K562 (cell line): ENCODE data around the gene KDF1. TPM values are rescaled to one million over a fixed set of nuclear protein-coding genes. Genes with fewer than 3 reads are reported as not detected.
A peak's percentile ranks its signal among the peaks of the same experiment; 100 is the strongest.

ENCODE experiments used
- BMI1 ChIP-seq: fragments of 150-350 bp; IDR thresholded peaks from 2 replicates; pipeline ENCODE4 v1.6.1; 2014; ENCODE audit warnings: low read length
- CBX8 ChIP-seq: fragments of 200-600 bp; sonication (generic); IDR thresholded peaks from 2 replicates; pipeline ENCODE4 v1.6.1; 2012; ENCODE audit warnings: borderline replicate concordance, mixed run types, low read depth, mild to moderate bottlenecking, moderate library complexity, mixed read lengths, low read length, control low read depth, inconsistent platforms; ENCODE audit not compliant: poor library complexity, severe bottlenecking; ENCODE audit errors: extremely low read depth
- CREB5 ChIP-seq: fragments of 250-450 bp; sonication (Bioruptor Pico); IDR thresholded peaks from 2 replicates; pipeline ENCODE4 v1.5.0; 2020; ENCODE audit warnings: mild to moderate bottlenecking
- CXXC5 ChIP-seq: fragments of 250-450 bp; sonication (Bioruptor Pico); IDR thresholded peaks from 2 replicates; pipeline ENCODE4 v1.8.0; 2022; ENCODE audit warnings: inconsistent platforms, mild to moderate bottlenecking, moderate library complexity
- FOXK2 ChIP-seq, 2 experiments: fragments of 450-650 bp; IDR thresholded peaks in 1 of 2; conservative IDR thresholded peaks in 1 of 2; 2 replicates each; pipeline ENCODE4 v1.6.1; 2016; ENCODE audit warnings: low read depth in 2 of 2, mild to moderate bottlenecking in 1 of 2
- IFI16 ChIP-seq: fragments of 250-450 bp; sonication (Bioruptor Pico); IDR thresholded peaks from 2 replicates; pipeline ENCODE4 v2.1.2; 2022; ENCODE audit warnings: mild to moderate bottlenecking, inconsistent platforms
- KLF1 ChIP-seq: fragments of 450-650 bp; IDR thresholded peaks from 2 replicates; pipeline ENCODE4 v1.6.1; 2016; ENCODE audit warnings: missing genetic modification characterization, missing compliant biosample characterization
- MAFK ChIP-seq: IDR thresholded peaks from 2 replicates; pipeline ENCODE4 v1.6.1; 2011; ENCODE audit warnings: low read length, improper control_type of control experiment
- MBD2 ChIP-seq: sonication (generic); IDR thresholded peaks from 2 replicates; pipeline ENCODE4 v1.6.1; 2016; ENCODE audit warnings: low read depth, borderline replicate concordance
- TAF1 ChIP-seq: IDR thresholded peaks from 2 replicates; pipeline ENCODE4 v1.6.1; 2011; ENCODE audit warnings: mild to moderate bottlenecking, low read length, moderate library complexity; ENCODE audit not compliant: insufficient read depth, control insufficient read depth, severe bottlenecking; ENCODE audit errors: extremely low read depth
- TAF9B ChIP-seq: fragments of 450-650 bp; IDR thresholded peaks from 2 replicates; pipeline ENCODE4 v1.6.1; 2018; ENCODE audit warnings: mild to moderate bottlenecking; ENCODE audit not compliant: partially characterized antibody
- TFAP4 ChIP-seq: sonication (generic); formaldehyde crosslinking; IDR thresholded peaks from 2 replicates; pipeline ENCODE4 v1.8.0; 2022; ENCODE audit warnings: missing genetic modification reagents, mild to moderate bottlenecking, moderate library complexity, borderline replicate concordance
- ZKSCAN8 ChIP-seq: fragments of 200-800 bp; sonication (Bioruptor generic); IDR thresholded peaks from 2 replicates; pipeline ENCODE4 v1.6.1; 2016; ENCODE audit warnings: missing genetic modification characterization, missing compliant biosample characterization
- ZNF197 ChIP-seq: fragments of 200-800 bp; sonication (Bioruptor generic); IDR thresholded peaks from 2 replicates; pipeline ENCODE4 v1.6.1; 2016; ENCODE audit warnings: low read depth, missing genetic modification characterization, missing compliant biosample characterization
- ZNF324 ChIP-seq: fragments of 250-450 bp; sonication (Bioruptor Pico); IDR thresholded peaks from 2 replicates; pipeline ENCODE4 v1.4.0; 2020; ENCODE audit warnings: mild to moderate bottlenecking
- ZNF695 ChIP-seq: fragments of 450-650 bp; formaldehyde crosslinking; IDR thresholded peaks from 2 replicates; pipeline ENCODE4 v1.4.0; 2020; ENCODE audit warnings: mild to moderate bottlenecking, moderate library complexity
- ZZZ3 ChIP-seq: fragments of 450-650 bp; IDR thresholded peaks from 2 replicates; pipeline ENCODE4 v1.6.1; 2016; ENCODE audit warnings: antibody characterized with exemption, mild to moderate bottlenecking, moderate library complexity
- polyA plus RNA-seq, 8 experiments: library from polyadenylated mRNA; depleted of rRNA in 4 of 8; stranded (reverse) in 5 of 8; unstranded in 3 of 8; fragments of >200 nt; fragmentation: Nextera tagmentation in 2 of 8; fragmentation: Illumina TruSeq in 1 of 8; extraction: Ambion mirVana in 2 of 8; extraction: Trizol in 1 of 8; gene quantifications; 2 replicates each; pipeline versions ENCODE4 v1.2.1 to v1.2.3, GENCODE V29; 2011 to 2014; ENCODE audit warnings: inconsistent platforms in 1 of 8, missing spikeins in 1 of 8
- total RNA-seq, 7 experiments: library from RNA; depleted of rRNA in 6 of 7; stranded (reverse); fragments of >200 nt in 6 of 7; fragmentation: Illumina TruSeq in 2 of 7; extraction: Trizol in 2 of 7; gene quantifications; 2 replicates each; pipeline versions ENCODE4 v1.2.1 to v1.2.3, GENCODE V29; 2011 to 2021; ENCODE audit warnings: low replicate concordance in 1 of 7
- TF ChIP-seq, protein P1 (sequence below): fragments of 450-650 bp; formaldehyde crosslinking; IDR thresholded peaks from 2 replicates; pipeline ENCODE4 v1.4.0; 2022; ENCODE audit warnings: mild to moderate bottlenecking, moderate library complexity
- TF ChIP-seq, protein P2 (sequence below): sonication (generic); formaldehyde crosslinking; IDR thresholded peaks from 2 replicates; pipeline ENCODE4 v1.4.0; 2020; ENCODE audit warnings: mild to moderate bottlenecking, missing genetic modification reagents
- TF ChIP-seq, protein P3 (sequence below): fragments of 450-650 bp; formaldehyde crosslinking; conservative IDR thresholded peaks from 2 replicates; pipeline ENCODE4 v1.4.0; 2022; ENCODE audit warnings: mild to moderate bottlenecking, missing genetic modification characterization

KDF1 gene
- total and polyA plus RNA-seq, 9 of the 15 experiments (the other 6 are each of a cell fraction or from before 2014, with no cell fraction given), result 0.38 to 1.9 (median 0.83) TPM

DNA sequence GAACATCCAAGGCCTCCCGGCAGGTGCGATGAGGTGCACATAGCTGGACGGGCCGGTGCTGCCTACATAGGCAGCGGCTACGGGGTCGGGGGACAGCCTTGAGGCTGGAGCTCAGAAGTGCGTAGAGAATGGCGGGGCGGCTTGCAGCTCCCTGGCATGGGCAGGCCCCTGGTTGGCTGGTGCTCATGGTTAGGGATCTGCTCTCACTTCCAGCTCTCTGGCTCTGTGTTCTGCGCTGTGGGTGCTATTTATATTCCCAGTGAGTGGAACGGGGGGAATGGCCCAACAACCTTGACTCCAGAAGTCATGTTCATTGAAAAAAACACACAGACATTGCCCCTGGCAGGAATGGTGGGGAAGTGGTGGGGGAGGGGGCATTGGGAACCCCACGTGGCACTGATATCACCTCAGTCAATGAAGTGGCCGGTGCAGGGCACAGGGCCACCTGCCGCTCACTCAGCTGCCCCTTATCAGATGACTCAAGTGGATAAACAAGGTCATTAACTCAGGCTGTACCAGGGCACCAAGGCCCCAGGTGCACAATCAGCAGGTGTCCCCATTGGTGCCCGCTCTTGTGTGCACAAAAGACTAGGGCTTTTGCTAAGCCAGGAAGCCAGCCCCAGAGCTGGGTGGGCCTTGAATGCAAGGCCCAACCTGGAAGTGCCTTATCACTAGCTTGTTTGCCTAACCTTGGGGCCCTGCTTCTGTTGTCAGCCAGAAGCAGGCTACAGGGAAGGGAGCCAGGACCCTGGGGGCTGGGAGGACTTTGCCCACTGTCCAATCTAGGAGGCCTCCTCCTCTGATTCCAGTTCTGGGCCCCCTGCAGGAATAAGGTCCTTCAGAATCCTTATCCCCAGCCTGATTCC lies 46.3 kb downstream of the KDF1 start, which contains the start of gene NR0B2 (continued):
- TF ChIP-seq, protein P1, sequence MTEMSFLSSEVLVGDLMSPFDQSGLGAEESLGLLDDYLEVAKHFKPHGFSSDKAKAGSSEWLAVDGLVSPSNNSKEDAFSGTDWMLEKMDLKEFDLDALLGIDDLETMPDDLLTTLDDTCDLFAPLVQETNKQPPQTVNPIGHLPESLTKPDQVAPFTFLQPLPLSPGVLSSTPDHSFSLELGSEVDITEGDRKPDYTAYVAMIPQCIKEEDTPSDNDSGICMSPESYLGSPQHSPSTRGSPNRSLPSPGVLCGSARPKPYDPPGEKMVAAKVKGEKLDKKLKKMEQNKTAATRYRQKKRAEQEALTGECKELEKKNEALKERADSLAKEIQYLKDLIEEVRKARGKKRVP, result peak; percentile 58; the same call in 1 of the 2 replicates
- TF ChIP-seq TAF1 (no peak), ZNF197 (CRISPR knock-in tag) (no peak), KLF1 (tag) (no peak), CBX8 (no peak), ZNF324 (CRISPR knock-in tag) (0 out of 2 replicates have a peak, but pooled peaks have one; percentile 6), IFI16 (CRISPR knock-in tag) (no peak; the same call in 1 of the 2 replicates), TFAP4 (CRISPR knock-in tag) (peak; percentile 65; the same call in 1 of the 2 replicates), MAFK (no peak), FOXK2 (conservative IDR thresholded peaks at IDR 0.05 in 1 of 2, IDR thresholded peaks at IDR 0.05 in 1 of 2; ENCODE audit: low read depth in 2 of 2) (peak in 1 of 2 experiments; percentile 64; a peak in 3 of 4 replicates), CREB5 (CRISPR knock-in tag) (no peak), ZKSCAN8 (peak; percentile 40; the same call in 1 of the 2 replicates), TAF9B (no peak), CXXC5 (peak; percentile 59; the same call in 1 of the 2 replicates), ZZZ3 (no peak), ZNF695 (CRISPR knock-in tag) (no peak), BMI1 (no peak), MBD2 (0 out of 2 replicates have a peak, but pooled peaks have one; percentile 37)
- TF ChIP-seq, protein P2, sequence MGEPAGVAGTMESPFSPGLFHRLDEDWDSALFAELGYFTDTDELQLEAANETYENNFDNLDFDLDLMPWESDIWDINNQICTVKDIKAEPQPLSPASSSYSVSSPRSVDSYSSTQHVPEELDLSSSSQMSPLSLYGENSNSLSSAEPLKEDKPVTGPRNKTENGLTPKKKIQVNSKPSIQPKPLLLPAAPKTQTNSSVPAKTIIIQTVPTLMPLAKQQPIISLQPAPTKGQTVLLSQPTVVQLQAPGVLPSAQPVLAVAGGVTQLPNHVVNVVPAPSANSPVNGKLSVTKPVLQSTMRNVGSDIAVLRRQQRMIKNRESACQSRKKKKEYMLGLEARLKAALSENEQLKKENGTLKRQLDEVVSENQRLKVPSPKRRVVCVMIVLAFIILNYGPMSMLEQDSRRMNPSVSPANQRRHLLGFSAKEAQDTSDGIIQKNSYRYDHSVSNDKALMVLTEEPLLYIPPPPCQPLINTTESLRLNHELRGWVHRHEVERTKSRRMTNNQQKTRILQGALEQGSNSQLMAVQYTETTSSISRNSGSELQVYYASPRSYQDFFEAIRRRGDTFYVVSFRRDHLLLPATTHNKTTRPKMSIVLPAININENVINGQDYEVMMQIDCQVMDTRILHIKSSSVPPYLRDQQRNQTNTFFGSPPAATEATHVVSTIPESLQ (CRISPR knock-in tag), result no peak
- TF ChIP-seq, protein P3, sequence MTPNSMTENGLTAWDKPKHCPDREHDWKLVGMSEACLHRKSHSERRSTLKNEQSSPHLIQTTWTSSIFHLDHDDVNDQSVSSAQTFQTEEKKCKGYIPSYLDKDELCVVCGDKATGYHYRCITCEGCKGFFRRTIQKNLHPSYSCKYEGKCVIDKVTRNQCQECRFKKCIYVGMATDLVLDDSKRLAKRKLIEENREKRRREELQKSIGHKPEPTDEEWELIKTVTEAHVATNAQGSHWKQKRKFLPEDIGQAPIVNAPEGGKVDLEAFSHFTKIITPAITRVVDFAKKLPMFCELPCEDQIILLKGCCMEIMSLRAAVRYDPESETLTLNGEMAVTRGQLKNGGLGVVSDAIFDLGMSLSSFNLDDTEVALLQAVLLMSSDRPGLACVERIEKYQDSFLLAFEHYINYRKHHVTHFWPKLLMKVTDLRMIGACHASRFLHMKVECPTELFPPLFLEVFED (CRISPR knock-in tag), result no peak
